GM19468 (cell line): ENCODE results near the gene RAP1GAP.

Experiments used
- ATAC-seq: cut with Tn5 transposase; IDR thresholded peaks from one replicate; pipeline ENCODE4 v1.9.1; 2021; ENCODE audit warnings: mild to moderate bottlenecking, moderate library complexity, moderate number of reproducible peaks; ENCODE audit not compliant: unreplicated experiment; ENCODE audit errors: extremely low read depth

The RAP1GAP gene

DNA sequence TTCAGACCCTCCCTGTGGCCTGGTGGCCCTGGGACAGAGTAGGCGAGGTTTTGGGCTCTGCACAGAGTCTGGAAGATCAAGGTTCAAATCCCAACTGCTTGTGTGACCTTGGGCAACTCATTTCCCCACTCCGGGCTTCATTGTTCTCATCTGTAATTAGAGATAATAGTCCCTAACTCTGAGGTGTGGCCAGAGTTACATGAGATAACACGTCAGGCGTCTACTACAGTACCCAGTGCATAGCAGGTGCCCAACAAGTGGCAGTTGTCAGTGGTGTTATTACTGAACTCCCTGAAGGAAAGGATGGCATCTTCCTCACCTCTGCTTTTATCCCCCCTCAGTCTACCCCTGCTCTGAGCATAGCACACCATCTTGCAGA, 20.8 kb downstream of the RAP1GAP start:
- ATAC-seq = no peak

DNA sequence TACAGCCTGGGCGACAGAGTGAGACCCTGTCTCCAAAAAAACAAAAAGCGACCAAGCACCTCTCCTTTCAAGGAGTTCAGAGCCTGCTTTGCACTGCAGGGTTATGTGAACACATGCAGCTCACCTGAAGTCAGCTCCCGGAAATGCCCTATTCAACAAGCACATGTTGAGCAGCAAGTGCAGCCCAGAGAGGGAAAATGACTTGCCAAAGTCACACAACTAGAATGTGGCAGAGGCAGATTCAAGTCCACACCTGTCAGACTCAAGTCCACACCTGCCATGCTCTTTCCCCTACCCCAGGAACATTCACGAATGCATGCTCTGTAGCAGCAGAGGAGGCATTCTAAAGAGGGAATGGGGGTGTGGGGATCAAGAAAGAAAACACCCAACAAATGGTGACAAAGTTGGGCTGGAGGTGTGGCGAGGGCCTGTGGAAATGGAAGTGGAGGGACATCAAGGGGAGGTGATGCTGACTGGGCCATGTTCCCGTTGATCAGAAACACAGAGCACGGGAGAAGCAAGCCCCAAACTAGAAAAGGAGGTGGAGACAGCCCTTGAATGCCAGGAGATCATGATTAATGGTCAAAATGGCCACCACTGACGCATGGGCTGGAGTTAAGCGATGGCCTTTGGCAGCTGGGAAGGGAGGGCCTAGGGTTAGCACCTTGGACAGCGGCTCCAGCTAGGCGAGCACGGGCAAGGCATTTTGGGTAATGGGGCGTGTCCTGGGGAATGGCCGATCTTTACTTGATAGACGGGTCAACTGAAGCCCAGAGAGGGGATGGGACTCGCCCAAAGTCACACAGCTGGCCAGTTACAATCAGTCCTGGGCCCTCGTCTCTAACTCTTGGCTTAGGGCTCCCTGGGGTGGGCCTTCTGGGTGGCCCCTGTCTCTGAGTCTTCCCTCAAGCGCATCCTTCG, 21.5 kb downstream of the RAP1GAP start:
- ATAC-seq = no peak

DNA sequence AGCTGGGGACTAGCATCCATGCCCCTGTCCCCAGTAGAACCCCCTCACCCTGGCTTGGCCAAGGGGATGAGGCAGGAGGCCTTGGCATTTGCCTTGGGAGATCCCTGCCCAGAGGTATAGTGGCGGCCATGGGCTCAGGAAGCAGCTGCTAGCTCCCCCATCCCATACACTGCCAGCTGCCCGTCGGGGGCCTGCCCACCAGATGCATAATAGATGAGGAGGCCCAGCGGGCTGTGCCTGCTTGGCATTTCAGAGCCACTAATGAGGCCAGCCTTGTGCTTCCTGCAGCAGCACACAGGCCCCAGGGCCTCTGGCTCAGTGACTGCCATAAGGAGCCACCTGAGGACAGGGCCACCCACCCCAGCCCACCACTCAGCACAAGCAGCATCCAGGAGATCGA, 23.6 kb downstream of the RAP1GAP start:
- no peak for ATAC-seq

DNA sequence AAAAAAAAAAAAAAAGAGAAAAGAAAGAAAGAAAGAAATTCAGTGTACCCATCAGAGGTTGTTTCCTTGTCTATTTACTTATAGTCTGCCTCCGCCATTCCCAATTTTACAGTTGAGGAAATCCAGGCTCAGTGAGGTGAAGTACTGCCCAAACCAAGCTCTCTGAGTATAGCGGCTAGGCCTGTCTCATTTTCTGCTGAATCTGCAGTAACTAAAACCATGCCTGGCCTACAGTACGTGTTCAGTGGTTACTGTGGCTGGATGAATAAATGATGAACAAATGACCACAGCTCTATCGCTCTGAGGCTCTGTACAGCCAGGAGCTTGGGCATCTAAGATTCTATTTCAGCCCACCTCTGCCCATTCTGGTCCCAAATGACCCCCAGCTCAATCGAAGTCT, 24.3 kb downstream of the RAP1GAP start:
- no peak for ATAC-seq

DNA sequence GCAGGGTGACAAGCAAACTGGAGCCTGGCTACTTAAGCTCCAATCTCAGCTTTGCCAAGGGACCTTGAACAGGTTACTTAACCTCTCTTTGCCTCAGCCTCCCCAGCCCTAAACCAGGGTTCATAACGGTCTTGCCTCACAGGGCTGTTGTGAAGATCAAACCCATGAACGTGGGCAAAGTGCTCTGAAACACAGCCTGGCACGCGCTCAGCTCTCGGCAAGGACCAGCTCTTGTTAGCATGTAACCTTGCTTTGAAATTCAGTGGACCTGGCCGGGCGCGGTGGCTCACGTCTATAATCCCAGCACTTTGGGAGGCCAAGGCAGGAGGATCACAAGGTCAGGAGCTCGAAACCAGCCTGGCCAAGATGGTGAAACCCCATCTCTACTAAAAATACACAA, 24.8 kb downstream of the RAP1GAP start:
- ATAC-seq = no peak

DNA sequence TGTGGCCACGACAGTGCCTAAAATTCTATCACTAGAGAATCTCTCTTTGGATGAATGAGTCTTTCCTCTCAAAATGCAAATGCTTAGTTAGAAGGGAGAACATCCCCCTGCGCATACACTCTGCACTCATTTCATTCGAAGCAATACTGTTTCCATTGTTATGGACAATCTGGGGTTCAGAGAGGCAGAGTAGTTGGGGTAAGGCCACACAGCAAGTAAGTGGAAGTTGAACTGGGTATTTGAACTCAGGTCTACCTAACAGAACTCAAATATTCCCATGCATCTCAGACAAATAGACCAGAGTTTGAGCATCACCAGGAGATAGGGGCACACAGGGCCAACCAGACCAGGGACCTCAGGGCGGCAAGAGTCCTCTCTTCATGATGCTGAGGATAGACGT, 25.5 kb downstream of the RAP1GAP start:
- no peak for ATAC-seq

DNA sequence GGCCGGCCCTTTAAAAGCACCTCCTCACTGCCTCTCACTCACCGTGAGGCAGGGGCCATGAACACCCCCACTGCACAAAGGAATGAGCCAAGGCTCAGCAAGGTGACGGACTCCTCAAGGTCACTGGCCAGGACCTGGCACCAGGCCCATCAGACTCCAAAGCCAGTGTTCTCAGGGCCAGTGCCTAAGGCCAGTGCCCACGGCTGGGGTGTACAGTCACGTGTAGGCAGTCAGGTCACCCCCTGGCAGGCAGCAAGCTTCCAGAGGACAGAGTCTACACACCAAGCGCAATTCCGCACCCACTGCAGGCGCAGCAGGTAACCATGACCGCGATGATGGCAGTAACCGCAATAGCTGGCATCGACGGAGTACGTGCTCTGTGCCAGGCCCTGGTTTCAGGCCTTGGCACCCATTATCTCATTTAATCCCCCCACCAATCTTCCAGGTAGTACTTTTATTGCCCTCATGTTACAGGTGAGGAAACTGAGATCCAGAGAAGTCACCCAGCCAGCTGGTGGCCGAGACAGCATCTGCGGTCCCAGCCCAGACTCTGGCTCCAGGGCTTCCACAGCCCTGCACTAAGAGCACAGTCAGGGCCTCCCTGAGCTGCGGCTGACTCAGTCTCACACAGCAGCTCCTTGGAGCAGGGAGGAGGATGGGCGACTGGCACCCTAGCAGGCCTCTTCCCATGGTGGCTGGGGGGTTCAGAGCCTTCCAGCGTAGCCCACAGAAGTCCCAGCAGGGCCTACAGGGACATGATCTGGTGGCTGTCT, 27.0 kb downstream of the RAP1GAP start:
- ATAC-seq = no peak

DNA sequence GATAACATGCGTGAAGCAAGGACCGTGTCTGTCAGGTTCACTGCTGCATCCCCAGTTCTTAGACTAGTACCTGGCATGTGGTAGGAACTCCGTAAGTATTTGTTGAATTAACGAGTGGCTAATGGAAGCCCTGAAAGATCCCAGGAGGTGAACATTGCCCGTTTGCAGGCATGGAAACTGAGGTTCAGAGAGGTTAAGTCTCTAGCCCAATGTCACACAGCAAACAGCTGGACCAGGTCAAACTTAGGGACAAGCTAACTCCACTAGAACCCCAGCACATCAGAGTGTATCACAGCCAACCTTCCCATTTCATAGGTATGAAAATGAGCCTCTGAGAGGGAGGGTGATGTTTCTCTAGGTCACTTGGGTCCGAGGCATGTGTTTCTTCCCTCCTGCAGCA, 27.6 kb downstream of the RAP1GAP start:
- no peak for ATAC-seq

DNA sequence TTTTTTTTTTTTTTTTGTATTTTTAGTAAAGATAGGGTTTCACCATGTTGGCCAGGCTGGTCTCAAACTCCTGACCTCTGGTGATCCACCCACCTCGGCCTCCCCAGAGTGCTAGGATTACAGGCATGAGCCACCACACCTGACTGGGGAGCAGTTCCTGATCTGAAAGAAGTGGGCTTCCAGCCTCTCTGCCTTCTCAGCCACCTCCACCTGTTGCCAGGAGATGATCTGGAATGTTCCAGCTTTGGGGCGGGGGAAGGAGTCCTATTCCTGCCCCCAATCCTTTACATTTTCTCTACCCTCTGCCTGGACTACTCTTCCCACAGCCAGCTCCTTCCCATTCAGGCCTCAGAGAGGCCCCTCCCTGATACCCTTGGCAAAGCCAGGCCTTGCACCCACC, 28.1 kb downstream of the RAP1GAP start:
- no peak for ATAC-seq

DNA sequence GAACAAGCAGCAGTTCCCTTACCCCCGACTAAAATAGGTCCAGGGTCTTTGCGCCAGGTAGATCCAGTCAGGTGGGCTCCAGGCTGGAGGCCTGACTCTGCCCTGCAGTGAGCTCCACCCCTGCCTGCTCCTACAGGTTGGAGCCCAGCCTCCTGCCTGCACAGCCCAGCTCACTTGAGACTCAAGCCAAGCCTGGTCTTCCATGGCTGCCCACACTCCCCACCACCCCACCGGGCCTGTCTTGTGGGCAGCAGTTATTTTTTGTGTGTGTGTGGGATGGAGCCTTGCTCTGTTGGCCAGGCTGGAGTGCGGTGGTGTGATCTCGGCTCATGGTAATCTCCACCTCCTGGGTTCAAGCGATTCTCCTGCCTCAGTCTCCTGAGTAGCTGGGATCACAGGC, 28.5 kb downstream of the RAP1GAP start:
- ATAC-seq = no peak

DNA sequence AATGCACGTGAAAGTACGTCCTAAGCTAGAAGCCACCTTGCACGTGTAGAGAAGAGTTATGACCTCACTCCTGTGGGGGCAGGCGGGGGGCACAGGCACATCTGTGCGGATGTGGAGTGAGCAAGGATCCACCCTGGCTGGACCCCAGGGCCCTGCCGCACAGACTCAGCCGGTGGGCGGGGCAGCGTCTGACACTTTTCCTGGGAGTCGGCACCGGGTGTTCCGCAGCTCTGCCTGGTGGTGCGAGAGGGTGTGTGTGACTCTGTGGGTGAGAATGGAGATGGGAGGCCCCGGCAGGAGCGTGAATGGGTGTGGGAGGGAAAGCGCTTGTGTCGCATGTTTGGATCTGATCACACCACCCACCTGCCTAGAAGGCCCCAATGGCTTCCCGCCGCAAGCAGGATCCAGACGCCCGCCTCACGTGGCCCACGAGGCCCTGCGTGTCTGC, 29.5 kb downstream of the RAP1GAP start:
- no peak for ATAC-seq

DNA sequence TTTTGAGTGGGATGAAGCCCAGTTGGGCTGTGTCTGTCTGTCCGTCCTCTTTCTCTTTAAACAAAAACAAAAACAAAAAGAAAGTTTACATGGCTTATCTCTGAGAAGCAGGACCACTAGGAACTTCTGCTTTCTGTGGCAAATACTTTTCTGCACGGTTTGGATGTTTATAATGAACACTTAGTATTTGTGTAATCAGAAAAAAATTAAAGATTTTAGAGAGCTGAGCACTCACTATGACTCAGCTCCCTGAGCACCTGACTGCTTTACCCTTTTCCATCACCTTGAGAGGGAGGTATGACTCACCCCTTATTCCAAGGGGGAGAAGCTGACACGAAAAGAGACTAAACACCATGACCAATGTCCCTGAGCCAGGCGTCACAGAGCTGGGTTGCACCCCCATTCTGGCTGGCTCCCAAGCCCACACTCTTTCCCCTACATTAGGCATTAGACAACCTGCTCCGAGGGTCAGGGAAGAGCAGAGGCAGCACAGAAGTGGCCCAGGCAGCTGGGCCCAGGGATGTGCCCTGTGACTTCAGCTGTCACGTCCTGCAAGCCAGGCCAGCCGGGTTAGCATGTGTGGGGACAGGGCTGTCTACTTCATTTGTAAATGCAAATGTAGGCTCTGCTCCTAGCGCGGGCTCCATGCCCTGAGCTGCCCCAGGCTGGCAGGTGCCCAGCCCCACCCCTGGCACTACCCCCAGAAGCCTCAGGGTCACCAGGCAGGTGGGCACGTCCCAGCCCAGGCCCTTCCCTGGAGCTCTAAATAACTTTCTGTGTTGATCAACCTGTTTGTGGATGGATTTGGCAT, 30.4 kb downstream of the RAP1GAP start:
- no peak for ATAC-seq

DNA sequence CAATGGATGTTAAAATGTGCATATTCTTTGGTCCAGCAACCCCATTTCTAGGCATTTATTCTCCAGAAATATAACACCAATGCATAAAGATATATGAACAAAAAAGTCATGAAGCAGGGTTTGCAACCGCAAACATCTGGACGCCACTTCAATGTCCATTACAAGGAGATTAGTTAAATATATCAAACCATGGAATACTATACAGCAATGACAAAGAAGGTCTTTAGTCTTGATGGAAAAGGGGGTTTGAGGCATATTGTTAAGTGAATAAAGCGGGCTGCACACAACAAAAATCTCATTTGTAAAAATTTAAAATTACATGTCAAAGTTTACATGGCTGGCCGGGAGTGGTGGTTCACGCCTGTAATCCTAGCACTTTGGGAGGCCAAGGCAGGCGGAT, 31.6 kb downstream of the RAP1GAP start:
- no peak for ATAC-seq

DNA sequence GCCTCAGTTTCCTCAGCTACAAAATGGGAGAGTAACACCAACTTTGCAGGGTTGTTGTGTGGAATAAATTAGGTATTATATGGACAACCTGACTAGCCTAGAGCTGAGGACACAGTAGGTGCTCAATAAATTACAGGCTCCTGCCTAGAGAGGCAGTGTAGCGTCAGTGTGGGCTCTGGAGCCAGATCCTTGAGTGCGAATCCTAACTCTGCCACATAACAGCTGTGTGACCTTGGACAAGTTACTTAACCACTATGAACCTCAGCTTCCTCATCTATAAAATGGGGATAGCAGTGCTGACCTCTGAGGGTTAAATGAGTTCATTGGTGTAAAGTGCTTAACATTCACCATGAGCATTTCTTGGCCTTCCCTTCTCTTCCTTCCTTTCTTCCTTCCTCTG, 33.1 kb downstream of the RAP1GAP start:
- ATAC-seq = no peak

DNA sequence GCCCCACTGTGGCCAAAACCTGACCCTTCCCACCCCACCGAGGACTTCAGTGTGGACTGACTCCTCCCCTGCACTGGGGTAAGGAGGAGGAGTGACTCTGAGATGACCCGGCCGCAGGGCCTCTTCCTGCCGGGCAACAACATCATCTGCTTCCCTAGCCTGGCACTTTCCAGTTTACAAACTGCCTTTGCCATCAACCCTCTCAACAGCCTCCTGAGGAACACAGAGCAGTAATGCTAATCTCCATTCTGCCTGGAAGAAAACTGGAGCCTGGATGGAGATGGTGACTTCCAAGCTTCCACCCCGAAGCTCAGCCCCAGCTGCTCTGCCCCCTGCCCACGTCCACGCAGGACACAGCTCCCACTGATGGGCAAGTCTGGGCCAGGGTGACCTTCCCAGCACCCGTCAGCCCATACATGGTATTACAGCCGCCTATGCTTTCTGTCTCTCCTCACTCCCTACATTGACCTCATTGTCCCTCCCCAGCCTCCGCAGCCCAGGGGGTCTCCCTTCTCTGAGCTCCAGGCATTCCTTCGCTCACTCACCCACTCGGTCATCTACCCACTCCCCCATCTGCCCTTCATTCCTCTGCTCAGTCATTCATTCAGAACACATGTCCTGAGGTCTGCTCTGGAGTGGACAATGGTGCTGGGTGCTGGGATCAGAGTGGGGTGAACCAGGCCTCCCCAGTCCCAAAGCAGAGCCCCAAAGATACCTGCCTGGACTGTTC, 34.2 kb downstream of the RAP1GAP start:
- ATAC-seq = no peak

DNA sequence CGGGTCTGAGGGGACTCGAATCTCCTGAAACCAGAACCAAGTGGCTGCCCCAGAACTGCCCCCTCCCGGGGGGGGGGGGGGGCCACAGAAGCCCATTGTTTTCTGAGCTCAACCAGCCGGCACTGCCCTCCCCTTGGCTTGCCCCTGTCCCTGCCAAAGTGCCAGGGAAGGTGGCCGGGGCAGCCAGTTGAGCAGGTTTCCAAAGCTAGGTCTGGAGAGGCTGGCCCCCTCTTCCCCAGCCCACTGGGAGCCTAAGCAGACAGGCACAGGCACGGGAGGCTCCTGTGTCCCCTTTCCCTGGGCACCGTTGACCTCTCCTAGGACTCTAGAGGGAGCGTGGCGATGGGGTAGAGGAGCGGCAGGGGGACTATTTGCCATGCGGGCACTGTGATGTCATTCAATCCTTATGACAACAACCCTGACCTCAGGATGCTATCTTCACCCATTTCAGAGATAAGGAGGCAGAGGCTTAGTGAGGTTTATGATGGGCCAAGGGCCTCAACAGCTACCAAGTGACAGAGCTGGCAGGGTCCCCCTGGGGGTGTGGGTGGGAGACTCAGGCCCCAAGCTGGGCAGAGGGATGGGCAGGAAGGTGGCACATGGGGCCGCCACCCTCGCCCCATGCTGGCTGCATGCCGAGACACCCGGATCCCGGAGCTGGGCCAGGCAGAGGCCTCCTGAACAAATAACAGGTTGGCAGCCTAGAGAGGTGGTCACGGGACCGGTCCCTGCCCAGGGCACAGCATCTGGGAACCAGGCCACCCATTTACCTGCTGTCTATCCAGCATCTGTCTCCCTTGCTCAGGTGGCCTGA, 35.0 kb downstream of the RAP1GAP start:
- ATAC-seq = no peak

DNA sequence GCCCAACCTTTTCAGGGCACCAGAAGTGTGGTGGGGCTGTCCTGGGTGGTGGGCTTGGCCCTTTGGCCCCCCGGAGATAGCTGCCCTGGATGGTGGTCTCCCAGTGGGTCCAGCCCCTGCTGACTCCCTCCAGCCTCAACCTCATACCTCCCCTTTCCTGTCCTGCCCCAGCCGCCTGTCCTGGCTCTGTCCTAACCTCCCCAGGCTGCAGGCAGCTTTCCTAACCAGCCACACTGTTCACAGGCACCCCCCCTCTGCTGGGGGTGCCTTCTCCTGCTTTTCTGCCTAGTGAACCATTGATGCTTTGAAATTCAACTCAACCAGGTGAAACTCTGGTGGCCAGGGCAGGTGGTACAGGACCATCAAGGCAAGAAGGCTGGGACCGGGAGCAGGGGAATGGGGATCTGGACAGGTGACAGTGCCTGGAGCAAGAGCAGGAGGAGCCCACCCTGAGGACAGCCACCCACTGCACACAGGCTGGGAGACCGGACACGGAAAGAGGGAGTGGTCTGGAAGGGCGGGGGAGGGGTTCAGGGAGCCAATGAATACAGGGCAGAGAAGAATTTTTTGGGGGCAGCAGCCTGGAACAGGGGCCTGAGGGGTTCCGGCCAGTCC, 35.9 kb downstream of the RAP1GAP start:
- no peak for ATAC-seq

DNA sequence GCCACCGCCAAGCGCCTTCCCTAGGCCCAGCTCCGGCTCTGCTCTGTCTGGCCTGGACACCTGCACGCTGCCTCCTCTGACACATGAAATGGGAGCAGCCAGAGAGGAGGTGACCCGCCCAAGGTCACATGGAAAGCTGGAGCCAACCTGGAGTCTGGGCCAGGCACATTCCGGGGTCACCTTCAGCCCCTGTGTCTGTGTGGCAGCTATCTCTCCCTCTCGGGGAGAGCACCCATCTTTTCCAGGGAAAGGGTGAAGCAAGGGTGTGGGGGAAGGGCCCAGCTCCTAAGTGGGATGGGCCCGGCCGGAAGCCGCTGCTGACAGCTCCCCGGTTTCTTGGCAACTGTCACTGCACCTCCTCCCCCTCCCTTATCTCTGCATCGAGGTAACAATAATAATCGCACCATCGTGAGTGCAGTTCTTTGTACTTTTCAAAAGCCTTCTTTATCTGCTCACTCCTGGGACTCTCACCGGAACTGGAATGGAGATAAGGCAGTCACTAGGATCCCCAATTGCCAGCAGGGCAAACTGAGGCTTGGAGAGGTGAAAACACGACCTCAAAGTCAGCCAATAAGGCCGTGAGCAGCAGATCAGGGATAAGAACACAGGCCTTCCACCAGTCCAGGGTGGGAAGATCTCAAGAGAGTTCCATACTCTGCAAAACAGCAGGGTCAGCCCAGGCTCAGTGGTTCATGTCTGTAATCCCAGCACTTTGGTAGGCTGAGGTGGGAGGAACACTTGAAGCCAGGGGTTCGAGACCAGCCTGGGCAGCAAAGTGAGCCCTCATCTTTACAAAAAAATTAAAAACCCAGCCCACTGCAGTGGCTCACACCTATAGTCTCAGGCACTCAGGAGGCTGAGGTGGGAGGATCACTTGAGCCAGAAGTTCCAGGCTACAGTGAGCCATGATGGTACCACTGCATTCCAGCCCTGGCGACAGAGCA, 36.9 kb downstream of the RAP1GAP start:
- no peak for ATAC-seq
